VCaP (cell line): Measurements from ENCODE around the gene COX6A2.

ENCODE experiments used
- H3K27ac ChIP-seq: fragments of 450-650 bp; 2 replicates; pipeline ENCODE4 v1.5.1; 2017
- CTCF ChIP-seq: fragments of 450-650 bp; conservative IDR thresholded peaks from 2 replicates; pipeline ENCODE4 v1.5.1; 2017; ENCODE audit warnings: mild to moderate bottlenecking, moderate library complexity

Gene COX6A2

GRCh38 chr16:31438414-31438813 lies 10.3 kb upstream of the COX6A2 start:
- TF ChIP-seq CTCF, result no peak
- H3K27ac ChIP-seq, result no peak overlapping the region

- no peak overlapping the region for H3K27ac ChIP-seq
- TF ChIP-seq CTCF, result no peak
These were observed 8.3 kb upstream of the COX6A2 start for GRCh38 chr16:31436221-31437045.

- no peak overlapping the region for H3K27ac ChIP-seq
- no peak for TF ChIP-seq CTCF
These were observed 7.4 kb upstream of the COX6A2 start for GRCh38 chr16:31435341-31436220.

- no peak for TF ChIP-seq CTCF
- no peak overlapping the region for H3K27ac ChIP-seq
These were observed 2.4 kb upstream of the COX6A2 start for GRCh38 chr16:31430380-31431052.

GRCh38 chr16:31429796-31430195 lies 1.6 kb upstream of the COX6A2 start:
- no peak for TF ChIP-seq CTCF
- no peak overlapping the region for H3K27ac ChIP-seq

- no peak for TF ChIP-seq CTCF
- H3K27ac ChIP-seq, result no peak overlapping the region
These were observed 1.2 kb upstream of the COX6A2 start for GRCh38 chr16:31429314-31429713.
